Activated B cell treated with CpG ODN at 0.5 μM for 24 hours (primary cell): ENCODE measurements around the gene SELENOK. TPM values are rescaled to one million over a fixed set of nuclear protein-coding genes. Genes with fewer than 3 reads are reported as not detected.

Source experiments
- ATAC-seq: fragments of 200-7000 bp; cut with Tn5 transposase; one replicate; pipeline ENCODE4 v1.10.0; 2021; ENCODE audit warnings: low read depth, mild to moderate bottlenecking, moderate library complexity
- CTCF ChIA-PET: fragments of 350-600 bp; sonication (Branson Sonifier 250); formaldehyde crosslinking; loops from one replicate; lab custom pipeline; 2021; ENCODE audit warnings: antibody characterized with exemption; lab: Charles Lee
- POLR2A ChIA-PET: fragments of 350-600 bp; sonication (Branson Sonifier 250); formaldehyde crosslinking; loops from one replicate; lab custom pipeline; 2021; ENCODE audit warnings: antibody characterized with exemption; lab: Charles Lee
- DNase-seq: peaks from one replicate; pipeline ENCODE4 v3.0.0; 2022
- H3K27ac Mint-ChIP-seq: one replicate; pipeline ENCODE4 v1.8.0; 2020; ENCODE audit warnings: mixed read lengths
- H3K27me3 Mint-ChIP-seq: one replicate; pipeline ENCODE4 v1.8.0; 2021; ENCODE audit warnings: mixed read lengths
- H3K36me3 Mint-ChIP-seq: one replicate; pipeline ENCODE4 v1.8.0; 2021; ENCODE audit warnings: low read depth, mixed read lengths
- H3K4me1 Mint-ChIP-seq: one replicate; pipeline ENCODE4 v1.8.0; 2021; ENCODE audit warnings: mixed read lengths
- H3K4me3 Mint-ChIP-seq: one replicate; pipeline ENCODE4 v1.8.0; 2020; ENCODE audit warnings: mild to moderate bottlenecking, mixed read lengths
- H3K9me3 Mint-ChIP-seq: one replicate; pipeline ENCODE4 v1.8.0; 2020; ENCODE audit warnings: mixed read lengths
- CTCF ChIP-seq: fragments of 200-600 bp; IDR thresholded peaks from one replicate; pipeline ENCODE4 v1.8.0; 2022; ENCODE audit warnings: antibody characterized with exemption, mild to moderate bottlenecking
- intact Hi-C: fragments of 100-400 bp; cut with micrococcal nuclease; formaldehyde crosslinking; loops from one replicate; pipeline ENCODE4 v1.15.1; 2024
- total RNA-seq: library from RNA; stranded (reverse); gene quantifications from 2 replicates; pipeline ENCODE4 v1.2.3, GENCODE V29; 2022

SELENOK gene
- total RNA-seq, 1 donor from 2014 or later = 29.8 TPM

DNA sequence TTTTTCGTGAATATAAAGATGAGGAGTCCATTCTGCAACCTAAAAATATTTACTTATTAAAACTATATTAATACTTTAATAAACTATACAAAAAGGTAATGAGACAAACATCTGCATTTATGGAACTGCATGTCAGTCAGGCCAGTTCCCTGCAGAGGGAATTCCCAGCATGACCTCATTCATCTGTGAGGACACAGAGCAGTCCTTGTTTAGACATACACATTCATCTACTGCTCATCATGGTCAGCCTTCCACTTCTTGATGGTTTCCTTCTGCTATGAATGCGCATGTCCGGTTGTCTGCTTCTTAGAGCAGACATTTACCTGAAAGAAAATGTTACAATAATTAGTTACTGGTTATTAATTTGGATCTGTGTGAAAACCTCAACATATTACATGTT lies 6.4 kb downstream of the SELENOK start:
- ChIA-PET CTCF (no interaction called here), POLR2A (no interaction called here)
- Mint-ChIP-seq H3K27ac (no peak overlapping the region), H3K4me1 (peaks cover 34% of the 10 kb centered on the region), H3K36me3 (peaks cover 54% of the 10 kb centered on the region), H3K9me3 (no peaks in the 10 kb centered on the region), H3K4me3 (no peak overlapping the region), H3K27me3 (no peaks in the 10 kb centered on the region)
- DNase-seq (no peak), ATAC-seq (no peak)
- intact Hi-C loops = no loop called here
- TF ChIP-seq CTCF = no peak

GRCh38 chr3:53884623-53885022 lies 7.0 kb downstream of the SELENOK start:
- ChIA-PET CTCF (no interaction called here), POLR2A (no interaction called here)
- no peak for DNase-seq
- H3K27ac Mint-ChIP-seq = no peak overlapping the region
- H3K4me3 Mint-ChIP-seq = no peak overlapping the region
- H3K9me3 Mint-ChIP-seq = no peaks in the 10 kb centered on the region
- no peak for TF ChIP-seq CTCF
- H3K4me1 Mint-ChIP-seq = peaks cover 31% of the 10 kb centered on the region
- H3K27me3 Mint-ChIP-seq = no peaks in the 10 kb centered on the region
- intact Hi-C loops = no loop called here
- ATAC-seq = no peak
- H3K36me3 Mint-ChIP-seq = peaks cover 59% of the 10 kb centered on the region

DNA sequence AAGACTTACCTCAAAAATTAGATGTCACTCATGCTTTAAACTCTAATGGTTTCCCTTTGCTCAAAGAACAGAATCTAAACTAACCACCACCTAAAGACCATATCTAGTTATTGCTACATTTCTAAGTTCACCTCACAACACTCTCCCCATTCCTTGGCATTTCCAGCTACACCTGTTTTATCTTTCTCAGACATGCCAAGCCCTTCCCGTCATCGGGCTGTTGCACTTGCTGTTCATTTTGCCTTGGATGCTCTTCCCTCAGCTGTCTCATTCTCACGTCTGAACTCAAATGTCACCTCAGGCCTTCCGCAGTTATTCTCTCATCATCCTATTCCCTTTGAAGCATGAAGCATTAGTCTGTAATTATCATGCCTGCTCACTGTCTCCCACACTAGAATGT lies 8.7 kb downstream of the SELENOK start:
- DNase-seq (no peak), ATAC-seq (no peak)
- H3K4me1 Mint-ChIP-seq = peaks cover 23% of the 10 kb centered on the region
- H3K27ac Mint-ChIP-seq = peak overlapping the region; percentile 50
- peak overlapping the region; percentile 100 for H3K4me3 Mint-ChIP-seq
- ChIA-PET CTCF (no interaction called here), POLR2A (interaction anchor here (1.4 to 4.3 kb wide), 2 partner anchors 8 to 535 kb away, joined by 5 to 52 read pairs; partner anchors contain the start of genes DCP1A and SELENOK)
- no peaks in the 10 kb centered on the region for H3K9me3 Mint-ChIP-seq
- H3K36me3 Mint-ChIP-seq = peaks cover 63% of the 10 kb centered on the region
- H3K27me3 Mint-ChIP-seq = no peaks in the 10 kb centered on the region
- intact Hi-C loops = no loop called here
- TF ChIP-seq CTCF = no peak

GRCh38 chr3:53881691-53882593 lies 9.7 kb downstream of the SELENOK start, which contains the start of gene ACTR8:
Gene ACTR8 (minus strand): TSS chr3:53882152. CDS start chr3:53882101, 51 bp downstream.
- POLR2A ChIA-PET = interaction anchor here (0.7 to 4.3 kb wide), 4 partner anchors 9 to 534 kb away, joined by 3 to 52 read pairs (median 4); partner anchors contain the start of genes DCP1A and SELENOK
- peak within 1 kb of the TSS; percentile 92 for H3K27ac Mint-ChIP-seq
- DNase-seq (peak; percentile 88), ATAC-seq (peak; percentile 93)
- TF ChIP-seq CTCF = no peak
- peaks cover 23% of the 10 kb centered on the region for H3K4me1 Mint-ChIP-seq
- H3K27me3 Mint-ChIP-seq = no peaks in the 10 kb centered on the region
- intact Hi-C loops = loop anchor here (1.0 kb wide), 1 partner anchor 9 kb away; the partner anchor contains the start of gene SELENOK
- H3K36me3 Mint-ChIP-seq = peaks cover 64% of the 10 kb centered on the region
- no peaks in the 10 kb centered on the region for H3K9me3 Mint-ChIP-seq
- CTCF ChIA-PET = no interaction called here
- peak within 1 kb of the TSS; percentile 100 for H3K4me3 Mint-ChIP-seq
